Measurements from ENCODE around the gene MEPE.

The MEPE gene

DNA sequence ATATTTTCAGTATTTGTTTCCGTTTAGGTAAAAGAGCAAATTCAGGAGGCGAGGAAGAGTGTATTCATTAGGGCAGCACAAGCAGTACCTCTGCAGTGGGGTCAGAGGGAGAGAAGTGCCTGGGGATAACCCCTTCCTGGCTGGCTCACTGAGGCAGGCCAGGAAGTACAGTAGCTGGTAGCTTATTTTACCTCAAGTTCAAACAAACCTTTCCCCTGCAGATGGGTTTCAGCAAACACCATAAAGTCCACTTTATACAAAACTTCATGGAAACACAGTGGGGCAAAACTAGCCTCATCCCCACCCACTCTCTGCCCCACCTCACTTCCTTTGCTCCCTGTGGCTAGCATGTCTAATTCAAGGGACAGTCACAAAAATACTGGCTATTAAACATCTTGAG lies 29.5 kb downstream of the MEPE start:
- TF ChIP-seq, protein P1, sequence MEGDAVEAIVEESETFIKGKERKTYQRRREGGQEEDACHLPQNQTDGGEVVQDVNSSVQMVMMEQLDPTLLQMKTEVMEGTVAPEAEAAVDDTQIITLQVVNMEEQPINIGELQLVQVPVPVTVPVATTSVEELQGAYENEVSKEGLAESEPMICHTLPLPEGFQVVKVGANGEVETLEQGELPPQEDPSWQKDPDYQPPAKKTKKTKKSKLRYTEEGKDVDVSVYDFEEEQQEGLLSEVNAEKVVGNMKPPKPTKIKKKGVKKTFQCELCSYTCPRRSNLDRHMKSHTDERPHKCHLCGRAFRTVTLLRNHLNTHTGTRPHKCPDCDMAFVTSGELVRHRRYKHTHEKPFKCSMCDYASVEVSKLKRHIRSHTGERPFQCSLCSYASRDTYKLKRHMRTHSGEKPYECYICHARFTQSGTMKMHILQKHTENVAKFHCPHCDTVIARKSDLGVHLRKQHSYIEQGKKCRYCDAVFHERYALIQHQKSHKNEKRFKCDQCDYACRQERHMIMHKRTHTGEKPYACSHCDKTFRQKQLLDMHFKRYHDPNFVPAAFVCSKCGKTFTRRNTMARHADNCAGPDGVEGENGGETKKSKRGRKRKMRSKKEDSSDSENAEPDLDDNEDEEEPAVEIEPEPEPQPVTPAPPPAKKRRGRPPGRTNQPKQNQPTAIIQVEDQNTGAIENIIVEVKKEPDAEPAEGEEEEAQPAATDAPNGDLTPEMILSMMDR (IDR thresholded peaks at IDR 0.05; ENCODE audit: borderline replicate concordance, insufficient read depth, low read depth, low read length), result no peak
- H3K4me3 ChIP-seq (ENCODE audit: low read depth, low read length), result no peak overlapping the region

DNA sequence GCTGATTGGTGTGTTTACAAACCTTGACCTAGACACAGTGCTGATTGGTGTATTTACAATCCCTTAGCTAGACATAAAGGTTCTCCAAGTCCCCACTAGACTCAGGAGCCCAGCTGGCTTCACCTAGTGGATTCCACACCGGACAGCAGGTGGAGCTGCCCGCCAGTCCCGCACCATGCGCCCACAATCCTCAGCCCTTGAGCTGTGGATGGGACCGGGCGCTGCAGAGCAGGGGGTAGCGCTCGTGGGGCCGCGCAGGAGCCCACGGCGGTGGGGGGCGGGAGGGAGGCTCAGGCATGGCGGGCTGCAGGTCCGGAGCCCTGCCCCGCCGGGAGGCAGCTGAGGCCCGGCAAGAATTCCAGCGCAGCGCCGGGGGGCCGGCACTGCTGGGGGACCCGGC lies 30.7 kb downstream of the MEPE start:
- no peak overlapping the region for H3K4me3 ChIP-seq (ENCODE audit: low read depth, low read length)
- TF ChIP-seq, protein P1 (IDR thresholded peaks at IDR 0.05; ENCODE audit: borderline replicate concordance, insufficient read depth, low read depth, low read length), result no peak

DNA sequence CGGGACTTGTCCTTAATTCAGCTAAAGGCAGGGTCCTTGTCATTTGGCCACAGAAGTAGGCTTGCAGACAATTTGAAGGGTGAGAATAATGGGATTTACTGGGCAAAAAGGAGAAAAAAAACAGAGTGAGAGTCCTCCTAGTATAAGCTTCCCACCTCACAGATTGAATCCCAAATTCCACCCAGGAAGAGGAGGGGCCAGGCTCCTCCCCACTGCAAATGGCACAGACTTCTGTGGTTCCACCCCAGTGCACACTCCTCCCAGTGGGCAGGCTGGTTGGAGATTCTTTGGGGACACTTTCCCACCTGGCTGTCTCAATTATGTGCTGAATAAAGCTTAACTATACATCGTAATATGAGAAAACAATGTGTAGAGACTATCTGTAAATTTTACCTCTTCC lies 31.6 kb downstream of the MEPE start:
- no peak overlapping the region for H3K4me3 ChIP-seq (ENCODE audit: low read depth, low read length)
- TF ChIP-seq, protein P1 (IDR thresholded peaks at IDR 0.05; ENCODE audit: borderline replicate concordance, insufficient read depth, low read depth, low read length), result no peak

DNA sequence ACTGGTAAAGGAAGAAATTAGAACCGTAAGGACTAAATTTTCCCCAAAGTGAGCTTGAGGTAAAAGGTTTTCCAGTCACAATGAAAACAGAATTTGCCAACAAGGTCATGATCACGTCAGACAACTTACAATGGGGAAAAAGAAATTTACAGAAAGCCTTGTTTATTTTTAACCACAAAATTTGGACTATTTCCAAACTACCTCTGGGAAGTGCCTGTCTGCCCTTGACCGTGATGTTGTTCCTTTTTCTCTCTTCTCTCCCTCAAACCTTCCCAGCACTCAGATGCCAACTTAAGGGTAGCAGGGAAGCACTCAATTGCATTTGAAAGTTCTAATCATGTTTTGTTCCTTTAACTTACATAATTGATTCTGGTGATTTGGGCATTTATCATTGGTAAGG lies 32.5 kb downstream of the MEPE start:
- H3K4me3 ChIP-seq (ENCODE audit: low read depth, low read length), result no peak overlapping the region
- TF ChIP-seq, protein P1 (IDR thresholded peaks at IDR 0.05; ENCODE audit: borderline replicate concordance, insufficient read depth, low read depth, low read length), result no peak

DNA sequence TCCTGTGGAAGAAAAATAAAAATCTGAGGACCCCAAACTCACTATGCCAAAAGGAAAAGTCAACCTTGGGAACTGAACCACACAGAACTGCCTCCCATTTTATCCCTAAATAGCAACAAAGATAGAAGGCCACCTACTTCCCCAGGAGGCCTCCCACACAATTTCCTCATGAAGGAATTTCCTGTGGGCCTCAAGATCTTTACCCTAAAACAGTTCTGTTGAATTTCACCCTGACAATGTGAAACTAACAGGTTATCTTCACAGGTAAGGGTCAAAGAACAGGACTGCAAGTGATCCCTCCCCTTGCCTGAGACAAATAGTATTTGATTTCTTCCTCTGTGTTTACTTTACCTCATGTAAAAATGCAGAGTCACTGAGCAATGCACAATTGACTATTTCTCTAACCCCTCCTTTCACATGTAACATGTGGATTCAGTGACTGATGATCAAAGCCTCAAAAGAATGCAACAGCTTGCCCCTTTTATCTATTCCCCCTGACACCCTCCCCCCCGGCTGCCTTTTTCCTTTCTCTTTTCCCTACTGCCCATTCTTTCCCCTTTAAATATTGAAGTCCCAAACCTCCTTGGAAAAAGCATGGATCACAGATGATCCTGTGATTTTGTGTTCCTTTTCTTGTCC lies 33.3 kb downstream of the MEPE start:
- H3K4me3 ChIP-seq (ENCODE audit: low read depth, low read length), result no peak overlapping the region
- TF ChIP-seq, protein P1 (IDR thresholded peaks at IDR 0.05; ENCODE audit: borderline replicate concordance, insufficient read depth, low read depth, low read length), result no peak

DNA sequence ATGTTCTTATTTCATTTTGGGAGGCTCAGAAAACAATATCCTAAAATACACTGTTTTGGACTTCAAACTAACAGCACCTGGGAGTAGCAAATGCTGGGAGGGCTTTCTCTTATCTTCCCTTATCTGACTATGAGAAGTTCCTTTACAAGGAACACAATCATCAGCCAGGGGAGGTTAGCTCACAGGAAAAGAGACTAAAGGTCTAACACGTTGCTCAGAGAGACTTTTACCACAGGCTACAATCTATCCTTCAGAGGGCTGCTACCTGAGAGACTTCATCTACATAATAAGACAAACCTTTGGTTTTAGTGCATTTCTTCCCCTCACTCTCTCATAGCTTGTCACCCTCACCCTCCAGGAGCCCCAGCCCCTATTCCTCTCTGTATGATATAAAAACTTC lies 35.8 kb downstream of the MEPE start:
- no peak overlapping the region for H3K4me3 ChIP-seq (ENCODE audit: low read depth, low read length)
- TF ChIP-seq, protein P1 (IDR thresholded peaks at IDR 0.05; ENCODE audit: borderline replicate concordance, insufficient read depth, low read depth, low read length), result no peak

DNA sequence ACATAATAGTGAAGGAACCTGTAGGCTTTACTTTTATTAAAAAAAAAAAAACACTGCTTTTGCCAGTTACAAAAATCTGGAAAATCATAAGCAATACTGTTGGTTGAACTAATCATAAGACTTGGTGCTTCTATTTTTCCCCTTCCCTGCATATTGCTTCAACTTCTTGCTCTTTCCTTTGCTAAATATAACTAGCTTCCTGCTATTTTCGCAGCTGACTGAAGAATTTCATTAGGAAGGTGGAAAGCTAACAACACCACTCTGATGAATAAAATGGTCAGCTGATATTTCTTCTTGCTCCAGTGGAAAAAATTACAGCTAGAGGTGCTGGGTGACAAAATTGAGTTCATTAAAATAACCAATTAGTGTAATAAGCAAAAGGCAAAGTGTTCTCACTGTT lies 39.3 kb downstream of the MEPE start:
- TF ChIP-seq, protein P1 (IDR thresholded peaks at IDR 0.05; ENCODE audit: borderline replicate concordance, insufficient read depth, low read depth, low read length), result no peak
- no peak overlapping the region for H3K4me3 ChIP-seq (ENCODE audit: low read depth, low read length)
